Muscle of arm (tissue), 12 donors: Measurements from ENCODE around the gene TPM3. TPM values are rescaled to one million over a fixed set of nuclear protein-coding genes. Genes with fewer than 3 reads are reported as not detected.
A peak's percentile ranks its signal among the peaks of the same experiment; 100 is the strongest.
"Not testable (repeated sequence)": the region's sequence is repeated elsewhere in the genome, so short reads cannot be mapped to it uniquely, and the experiment has no call there.

ENCODE experiments used
- DNase-seq: peaks from one replicate; pipeline ENCODE4 v3.0.0-alpha.2; 2013
- polyA plus RNA-seq, 12 donors: library from polyadenylated mRNA; unstranded; fragments of 120-200 nt; gene quantifications; one replicate each; pipeline ENCODE4 v1.2.1, GENCODE V29; 2013; ENCODE audit not compliant: insufficient read length in 12 of 12

Gene TPM3
- polyA plus RNA-seq, 12 donors, result 450 to 3,111 (median 675) TPM

- DNase-seq, result peak; percentile 50
Observed at GRCh38 chr1:154176337-154176736, 15.6 kb downstream of the TPM3 start.

DNA sequence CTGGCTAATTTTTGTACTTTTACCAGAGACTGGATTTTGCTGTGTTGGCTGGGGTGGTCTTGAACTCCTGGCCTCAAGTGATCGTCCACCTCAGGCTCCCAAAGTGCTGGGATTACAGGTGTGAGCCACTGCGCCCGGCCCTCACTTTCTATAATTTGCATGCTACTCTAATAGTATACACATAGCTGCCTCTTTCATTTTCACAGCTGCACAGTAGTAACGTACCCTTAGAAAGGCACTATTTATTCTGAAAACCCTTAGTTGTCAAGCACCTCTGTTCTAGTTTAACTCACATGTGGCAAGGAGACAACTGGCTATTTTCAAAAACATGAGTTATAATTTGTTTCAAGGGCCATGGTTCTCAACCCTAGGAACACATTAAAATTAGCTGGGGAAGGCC is 17.2 kb downstream of the TPM3 start:
- no peak for DNase-seq

- no peak for DNase-seq
Observed at GRCh38 chr1:154171880-154172279, 20.0 kb downstream of the TPM3 start.

DNA sequence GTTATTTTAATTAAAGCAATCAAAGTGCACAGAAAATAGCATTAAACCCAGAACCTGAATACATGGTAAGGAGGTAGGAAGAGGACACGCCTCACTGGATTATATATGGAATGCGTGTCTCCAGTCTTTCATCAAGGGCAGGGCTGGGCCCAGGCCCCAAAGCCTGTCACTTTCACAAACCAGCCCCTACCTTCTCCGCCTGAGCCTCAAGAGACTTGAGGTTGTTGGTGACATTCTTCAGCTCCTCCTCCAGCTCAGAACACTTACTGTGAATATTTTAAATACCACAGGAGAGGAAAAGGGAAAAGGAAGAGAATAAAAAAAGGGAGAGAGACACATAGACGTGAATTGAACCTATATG is 20.7 kb downstream of the TPM3 start:
- no peak for DNase-seq

DNA sequence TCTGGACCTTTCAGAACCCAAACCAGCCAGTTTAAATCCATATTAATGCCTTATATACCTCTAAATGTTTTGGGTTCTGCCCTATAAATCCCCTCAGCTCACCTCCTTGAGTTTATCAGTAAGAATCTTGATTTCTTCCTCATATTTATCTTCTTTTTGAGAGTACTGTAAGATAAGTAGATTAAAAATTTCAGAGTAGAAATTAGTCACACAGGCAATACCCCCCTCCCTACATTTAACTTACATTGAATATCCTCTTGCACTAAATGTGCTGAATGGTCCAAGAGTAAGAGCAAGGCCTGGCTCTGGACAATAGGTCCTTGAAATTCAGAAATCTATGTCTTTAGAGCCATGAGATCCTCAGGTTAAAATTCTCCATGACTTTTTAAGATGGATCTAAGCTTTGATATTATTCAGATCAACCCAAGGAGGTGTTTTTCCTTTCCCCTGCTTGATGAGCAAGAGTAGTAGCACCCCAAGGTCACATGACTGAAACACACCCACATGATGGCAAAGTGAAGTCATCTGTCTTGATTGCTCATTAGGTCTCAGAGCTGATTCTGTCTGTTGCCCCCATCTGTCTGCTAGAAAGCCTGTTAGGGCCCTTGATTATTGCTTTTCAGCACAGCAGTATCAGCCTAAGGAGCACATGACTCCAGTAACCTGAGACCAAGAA is 21.2 kb downstream of the TPM3 start:
- no peak for DNase-seq

DNA sequence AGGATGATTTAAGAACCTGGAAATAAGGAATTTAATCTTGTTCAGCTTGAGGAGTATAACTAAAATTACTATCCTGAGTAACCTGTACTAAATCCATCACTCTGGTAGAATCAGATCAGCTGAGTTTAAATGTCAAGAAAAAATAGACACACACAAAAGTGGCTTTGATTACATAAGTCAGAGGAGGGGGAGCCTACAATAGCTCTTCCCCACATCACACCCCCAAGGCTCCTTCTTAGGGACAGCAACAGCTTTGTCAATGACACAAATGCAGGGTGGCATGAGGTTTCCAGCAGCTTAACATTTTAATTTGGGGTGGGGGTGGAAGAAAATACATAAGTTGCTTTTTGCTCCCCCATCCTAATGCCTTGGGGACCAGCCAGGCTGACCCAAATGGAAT is 24.4 kb downstream of the TPM3 start:
- no peak for DNase-seq

GRCh38 chr1:154166207-154166606 is 25.7 kb downstream of the TPM3 start:
- DNase-seq, result no peak

- DNase-seq, result no peak
Observed at GRCh38 chr1:154159554-154159953, 32.3 kb downstream of the TPM3 start.

DNA sequence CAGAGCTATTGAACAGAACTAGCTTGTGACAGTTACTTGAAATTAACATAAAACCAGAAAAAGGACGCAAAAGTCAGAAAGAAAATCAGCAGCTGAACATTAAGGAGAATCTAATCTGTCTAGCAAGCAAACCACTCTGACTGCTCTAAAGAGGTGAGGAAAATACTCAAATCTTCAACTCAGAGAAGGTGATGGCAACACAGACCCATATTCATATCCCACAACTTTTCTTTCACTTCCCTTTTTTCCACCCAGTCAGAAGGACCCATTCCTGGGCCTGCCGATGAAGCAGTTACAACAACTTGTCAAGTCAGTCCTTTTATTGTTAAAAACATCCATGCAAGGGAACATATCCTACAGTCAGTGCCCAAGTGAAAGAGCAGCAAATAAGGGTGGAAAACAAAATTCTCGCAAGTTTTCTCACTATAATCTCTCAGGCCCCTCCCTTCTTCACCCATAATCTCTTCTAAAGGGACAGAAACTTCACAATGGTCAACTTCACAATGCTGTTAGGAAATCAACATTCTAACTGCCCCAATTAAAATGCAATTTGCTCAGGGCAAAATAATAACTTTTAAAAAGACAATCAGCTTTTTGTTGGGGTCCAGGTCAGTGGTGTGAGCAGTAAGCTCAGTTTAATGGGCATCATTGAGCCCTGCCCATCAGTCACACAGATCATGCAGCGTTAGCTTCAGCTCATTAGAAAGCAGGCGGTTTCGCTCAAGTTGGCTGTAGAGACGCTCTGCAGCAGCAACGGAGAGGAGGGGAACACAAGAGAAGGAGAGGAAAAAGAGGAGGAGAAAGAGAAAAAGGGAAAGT is 33.4 kb downstream of the TPM3 start:
- DNase-seq, result no peak

GRCh38 chr1:154157520-154158306 is 34.2 kb downstream of the TPM3 start:
- no peak for DNase-seq

DNA sequence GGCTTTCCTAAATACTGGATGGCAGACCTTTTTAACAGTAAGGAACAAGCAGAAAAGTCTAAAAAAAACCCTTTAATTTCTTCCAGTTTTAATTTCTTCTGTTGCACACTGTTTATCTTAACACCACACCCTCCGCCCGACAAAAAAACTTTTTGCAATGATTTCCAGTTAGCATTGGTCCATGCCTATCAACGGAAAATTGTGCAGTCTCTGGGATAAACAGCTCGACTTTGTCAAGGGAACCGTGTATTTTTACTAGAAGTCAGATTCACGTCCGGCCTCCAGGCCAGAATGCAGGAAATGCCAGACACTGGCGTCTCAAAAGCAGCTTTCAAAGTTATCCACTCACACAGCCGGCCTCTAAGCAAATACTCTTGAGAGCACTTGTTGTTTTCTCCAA is 36.6 kb downstream of the TPM3 start:
- peak; percentile 15 for DNase-seq

DNA sequence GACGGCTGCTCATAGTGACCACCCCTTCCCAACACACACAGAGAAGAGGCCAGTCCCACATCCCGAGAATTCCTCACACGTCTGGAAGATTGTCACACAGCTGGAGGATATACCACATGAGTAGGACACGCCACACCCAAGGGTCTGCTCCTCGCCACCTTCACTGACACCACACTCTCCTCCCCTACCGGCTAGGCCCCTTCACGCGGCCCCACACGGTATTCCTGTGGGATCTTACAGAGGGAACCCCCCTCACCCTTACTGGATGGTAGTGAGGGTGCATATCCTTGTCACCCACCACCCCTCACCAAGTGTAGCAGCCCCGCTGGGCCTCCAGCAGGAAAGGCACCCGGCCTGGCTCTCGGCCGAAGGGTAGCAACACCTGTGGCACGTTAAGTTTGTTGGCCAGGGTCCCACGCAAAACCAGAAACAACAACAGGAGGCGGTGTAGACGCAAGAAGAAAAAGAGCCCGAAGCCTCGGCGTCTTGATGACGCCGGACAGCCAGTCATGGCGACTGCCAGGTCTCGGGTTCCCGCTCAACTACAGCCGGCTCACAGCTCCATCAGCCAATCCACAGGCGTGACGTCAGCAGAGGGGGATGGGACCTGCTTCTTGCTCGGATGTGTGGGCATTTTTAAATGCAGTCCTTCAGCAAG is 37.2 kb downstream of the TPM3 start, which contains the start of gene NUP210L:
NUP210L (minus strand) TSS at position 540 of the 658 bp plus-strand sequence.
- peak; percentile 15 for DNase-seq

- DNase-seq, result no peak
Observed at GRCh38 chr1:154154053-154154452, 37.8 kb downstream of the TPM3 start.

GRCh38 chr1:154151311-154151710 is 40.6 kb downstream of the TPM3 start:
- DNase-seq, result no peak

DNA sequence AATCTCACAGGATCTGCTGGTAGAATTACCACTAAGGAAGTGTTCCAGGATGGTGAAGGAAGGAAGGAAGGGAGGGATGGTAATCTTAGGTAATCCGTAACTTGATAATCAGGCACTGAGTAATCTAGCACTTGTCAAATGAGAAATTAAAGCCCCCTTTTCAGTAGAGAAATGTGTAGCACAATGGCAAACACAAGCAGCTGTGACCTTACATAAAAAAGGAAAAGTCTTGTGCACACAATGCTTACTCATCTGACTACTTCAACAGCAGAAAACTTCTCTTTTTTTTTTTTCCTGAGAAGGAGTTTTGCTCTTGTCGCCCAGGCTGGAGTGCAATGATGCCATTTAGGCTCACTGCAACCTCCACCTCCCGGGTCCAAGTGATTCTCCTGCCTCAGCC is 43.1 kb downstream of the TPM3 start:
- DNase-seq, result no peak

DNA sequence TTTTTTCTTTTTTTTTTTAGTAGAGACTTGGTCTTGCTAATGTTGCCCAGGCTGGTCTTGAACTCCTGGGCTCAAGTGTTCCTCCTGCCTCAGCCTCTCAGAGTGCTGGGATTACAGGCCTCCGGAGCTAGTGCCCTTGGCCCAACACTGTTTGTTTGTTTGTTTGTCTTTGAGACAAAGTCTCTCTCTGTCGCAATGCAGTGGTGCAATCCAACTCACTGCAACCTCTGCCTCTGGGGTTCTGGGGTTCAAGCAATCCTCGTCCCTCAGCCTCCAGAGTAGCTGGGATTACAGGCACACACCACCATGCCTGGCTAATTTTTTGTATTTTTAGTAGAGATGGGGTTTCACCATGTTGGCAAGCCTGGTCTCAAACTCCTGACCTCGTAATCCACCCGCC is 44.4 kb downstream of the TPM3 start:
- not testable (repeated sequence) for DNase-seq

DNA sequence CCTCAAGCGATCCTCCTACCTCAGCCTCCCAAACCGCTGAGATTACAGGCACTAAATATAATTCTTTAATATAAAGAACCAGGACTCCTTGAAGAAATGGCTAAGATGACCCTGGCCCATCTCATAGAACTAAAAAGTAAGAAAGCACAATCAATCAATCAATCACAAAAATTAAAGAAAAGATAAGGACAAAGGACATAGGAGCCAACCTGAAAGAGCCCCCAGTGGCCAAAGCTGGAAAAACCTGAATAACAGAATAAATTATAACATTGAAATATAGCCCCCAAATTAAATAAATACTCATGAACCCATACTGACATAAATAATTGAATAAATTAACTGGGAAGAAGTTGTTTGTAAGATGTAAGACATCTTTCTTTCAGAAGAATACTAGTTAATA is 45.9 kb downstream of the TPM3 start:
- no peak for DNase-seq

DNA sequence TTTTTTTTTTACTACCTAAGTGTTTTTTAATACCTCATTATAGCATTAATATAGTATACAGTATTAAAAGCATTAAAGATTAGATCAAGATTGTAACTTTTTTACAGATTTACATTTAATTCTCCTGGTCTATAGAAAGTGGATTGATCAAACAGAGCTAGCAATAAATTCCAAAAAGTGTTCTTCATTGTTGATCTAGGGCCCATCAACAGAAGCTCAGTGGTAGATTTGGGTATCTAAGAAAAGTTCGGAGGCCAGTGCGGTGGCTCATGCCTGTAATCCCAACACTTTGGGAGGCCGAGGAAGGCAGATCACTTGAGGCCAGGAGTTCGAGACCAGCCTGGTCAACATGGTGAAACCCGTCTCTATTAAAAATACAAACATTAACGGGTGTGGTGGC is 49.5 kb downstream of the TPM3 start:
- no peak for DNase-seq

GRCh38 chr1:154141240-154141639 is 50.7 kb downstream of the TPM3 start:
- no peak for DNase-seq

DNA sequence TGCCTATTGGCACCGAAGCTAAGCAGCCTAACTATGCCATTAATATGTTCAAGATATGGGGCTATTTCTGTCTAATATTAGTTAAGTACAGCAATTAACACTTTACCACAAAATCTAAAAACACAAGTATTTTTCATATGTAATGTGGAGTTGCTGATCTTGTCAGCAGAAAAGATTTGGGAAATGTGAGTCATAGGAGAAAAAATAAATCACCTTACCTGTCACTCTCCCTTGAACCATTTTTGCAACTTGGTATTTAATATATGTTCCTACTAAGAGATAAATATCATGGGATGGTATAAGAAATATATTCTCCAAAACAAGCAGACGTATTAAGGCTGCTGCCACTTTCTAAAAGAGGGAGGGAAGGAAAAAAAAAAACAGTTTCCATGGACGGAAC is 54.0 kb downstream of the TPM3 start:
- no peak for DNase-seq

DNA sequence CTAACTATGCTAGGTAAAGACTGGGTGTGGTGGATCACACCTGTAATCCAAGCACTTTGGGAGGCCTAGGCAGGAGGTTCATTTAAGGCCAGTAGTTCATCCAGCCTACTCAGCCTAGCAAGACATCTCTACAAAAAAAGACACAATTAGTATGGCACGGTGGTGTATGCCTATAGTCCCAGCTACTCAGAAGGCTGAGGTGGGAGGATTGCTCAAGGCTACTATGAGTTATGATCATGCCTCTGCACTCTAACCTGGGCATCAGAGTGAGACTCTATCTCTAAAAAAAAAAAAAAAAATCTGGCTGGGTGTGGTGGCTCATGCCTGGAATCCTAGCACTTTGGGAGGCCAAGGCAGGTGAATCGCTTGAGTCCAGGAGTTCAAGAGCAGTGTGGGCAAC is 58.6 kb downstream of the TPM3 start:
- no peak for DNase-seq

- no peak for DNase-seq
Observed at GRCh38 chr1:154129391-154129970, 62.4 kb downstream of the TPM3 start.
